ENCODE measurements around the gene HELZ.

The HELZ gene

GRCh38 chr17:67178555-67178954 is 66.4 kb downstream of the HELZ start:
- no peak for TF ChIP-seq CTCF (IDR thresholded peaks at IDR 0.05; ENCODE audit: insufficient read depth, low read length, missing control alignments)
- no peak overlapping the region for H3K4me3 ChIP-seq (ENCODE audit: low read depth, low read length)
- no peak for DNase-seq (ENCODE audit: low read depth, low spot score)
- CTCF ChIA-PET: no interaction called here
- POLR2A ChIA-PET: no interaction called here

GRCh38 chr17:67177732-67178131 is 67.3 kb downstream of the HELZ start:
- no peak for TF ChIP-seq CTCF (IDR thresholded peaks at IDR 0.05; ENCODE audit: insufficient read depth, low read length, missing control alignments)
- POLR2A ChIA-PET: no interaction called here
- no peak overlapping the region for H3K4me3 ChIP-seq (ENCODE audit: low read depth, low read length)
- CTCF ChIA-PET: interaction anchor here (1.3 kb wide), 1 partner anchor 22 kb away, joined by 5 read pairs; no protein-coding TSS in a partner anchor
- DNase-seq (ENCODE audit: low read depth, low spot score): no peak

GRCh38 chr17:67174190-67174589 is 70.8 kb downstream of the HELZ start:
- no peak for DNase-seq (ENCODE audit: low read depth, low spot score)
- no peak overlapping the region for H3K4me3 ChIP-seq (ENCODE audit: low read depth, low read length)
- TF ChIP-seq CTCF (IDR thresholded peaks at IDR 0.05; ENCODE audit: insufficient read depth, low read length, missing control alignments): no peak
- POLR2A ChIA-PET: no interaction called here
- CTCF ChIA-PET: interaction anchor here (0.7 kb wide), 1 partner anchor 16 kb away, joined by 3 read pairs; no protein-coding TSS in a partner anchor

GRCh38 chr17:67171560-67171959 is 73.4 kb downstream of the HELZ start:
- ChIA-PET POLR2A (no interaction called here), CTCF (no interaction called here)
- DNase-seq (ENCODE audit: low read depth, low spot score): no peak
- H3K4me3 ChIP-seq (ENCODE audit: low read depth, low read length): no peak overlapping the region
- no peak for TF ChIP-seq CTCF (IDR thresholded peaks at IDR 0.05; ENCODE audit: insufficient read depth, low read length, missing control alignments)

GRCh38 chr17:67168496-67168895 is 76.5 kb downstream of the HELZ start:
- H3K4me3 ChIP-seq (ENCODE audit: low read depth, low read length): no peak overlapping the region
- ChIA-PET POLR2A (no interaction called here), CTCF (interaction anchor here (2.5 kb wide), 1 partner anchor 11 kb away, joined by 17 read pairs; no protein-coding TSS in a partner anchor)
- TF ChIP-seq CTCF (IDR thresholded peaks at IDR 0.05; ENCODE audit: insufficient read depth, low read length, missing control alignments): no peak
- no peak for DNase-seq (ENCODE audit: low read depth, low spot score)

- DNase-seq (ENCODE audit: low read depth, low spot score): no peak
- CTCF ChIA-PET: interaction anchor here (0.8 kb wide), 1 partner anchor 60 kb away, joined by 3 read pairs; no protein-coding TSS in a partner anchor
- no peak for TF ChIP-seq CTCF (IDR thresholded peaks at IDR 0.05; ENCODE audit: insufficient read depth, low read length, missing control alignments)
- H3K4me3 ChIP-seq (ENCODE audit: low read depth, low read length): no peak overlapping the region
- POLR2A ChIA-PET: no interaction called here
Observed at GRCh38 chr17:67165201-67165600, 79.8 kb downstream of the HELZ start.
